H9 (cell line): Measurements from ENCODE around the gene HPS4. TPM values are rescaled to one million over a fixed set of nuclear protein-coding genes. Genes with fewer than 3 reads are reported as not detected.

Experiments used
- DNase-seq: peaks from one replicate; pipeline ENCODE4 v3.0.0-alpha.2; 2017
- H2AFZ ChIP-seq: one replicate; pipeline ENCODE4 v1.6.1; 2013; ENCODE audit warnings: mild to moderate bottlenecking, low read length, control low read depth, moderate library complexity
- H2AK5ac ChIP-seq: 2 replicates; pipeline ENCODE4 v1.6.1; 2013; ENCODE audit warnings: low read length, control low read depth, mixed read lengths; ENCODE audit not compliant: insufficient read length
- H2BK120ac ChIP-seq: one replicate; pipeline ENCODE4 v1.6.1; 2013; ENCODE audit warnings: low read depth, mild to moderate bottlenecking, low read length, control low read depth, inconsistent platforms; ENCODE audit not compliant: poor library complexity, severe bottlenecking
- H2BK12ac ChIP-seq: 2 replicates; pipeline ENCODE4 v1.6.1; 2013; ENCODE audit warnings: low read length, control low read depth, mixed read lengths, low read depth; ENCODE audit not compliant: insufficient read length
- H2BK15ac ChIP-seq: 2 replicates; pipeline ENCODE4 v1.6.1; 2013; ENCODE audit warnings: low read depth, low read length, control low read depth
- H2BK20ac ChIP-seq: one replicate; pipeline ENCODE4 v1.6.1; 2013; ENCODE audit warnings: low read depth, mild to moderate bottlenecking, low read length, control low read depth, inconsistent platforms; ENCODE audit not compliant: poor library complexity, severe bottlenecking
- H2BK5ac ChIP-seq: 2 replicates; pipeline ENCODE4 v1.6.1; 2013; ENCODE audit warnings: low read length, control low read depth, mixed read lengths; ENCODE audit not compliant: insufficient read length
- H3K14ac ChIP-seq: 2 replicates; pipeline ENCODE4 v1.6.1; 2013; ENCODE audit warnings: low read length, control low read depth; ENCODE audit not compliant: insufficient read depth
- H3K18ac ChIP-seq: 2 replicates; pipeline ENCODE4 v1.6.1; 2013; ENCODE audit warnings: low read depth, mild to moderate bottlenecking, mixed read lengths, low read length, control low read depth; ENCODE audit not compliant: insufficient read length
- H3K23ac ChIP-seq: 2 replicates; pipeline ENCODE4 v1.6.1; 2013; ENCODE audit warnings: low read length, control low read depth, mixed read lengths, low read depth; ENCODE audit not compliant: insufficient read length
- H3K23me2 ChIP-seq: 2 replicates; pipeline ENCODE4 v1.6.1; 2013; ENCODE audit warnings: low read depth, mild to moderate bottlenecking, mixed read lengths, low read length, control low read depth; ENCODE audit not compliant: insufficient read length, poor library complexity, severe bottlenecking
- H3K27ac ChIP-seq: 2 replicates; pipeline ENCODE4 v1.5.1; 2013; ENCODE audit warnings: low read length, control low read depth, mixed read lengths, low read depth; ENCODE audit not compliant: insufficient read length
- H3K27me3 ChIP-seq: 2 replicates; pipeline ENCODE4 v1.6.1; 2013; ENCODE audit warnings: low read length, control low read depth, inconsistent platforms; ENCODE audit not compliant: insufficient read depth
- H3K4ac ChIP-seq: 2 replicates; pipeline ENCODE4 v1.6.1; 2013; ENCODE audit warnings: low read depth, mild to moderate bottlenecking, control low read depth, inconsistent platforms, low read length, moderate library complexity
- H3K4me1 ChIP-seq: 2 replicates; pipeline ENCODE4 v1.6.1; 2013; ENCODE audit warnings: low read length, control low read depth, inconsistent platforms; ENCODE audit not compliant: insufficient read depth
- H3K4me2 ChIP-seq: 2 replicates; pipeline ENCODE4 v1.6.1; 2013; ENCODE audit warnings: low read length, control low read depth, mixed read lengths; ENCODE audit not compliant: insufficient read length, insufficient read depth
- H3K56ac ChIP-seq: 2 replicates; pipeline ENCODE4 v1.6.1; 2013; ENCODE audit warnings: low read depth, mild to moderate bottlenecking, mixed read lengths, low read length, control low read depth; ENCODE audit not compliant: insufficient read length
- H3K79me1 ChIP-seq: 2 replicates; pipeline ENCODE4 v1.6.1; 2013; ENCODE audit warnings: low read depth, mild to moderate bottlenecking, moderate library complexity, low read length, control low read depth, inconsistent platforms; ENCODE audit not compliant: insufficient read depth, poor library complexity, severe bottlenecking
- H3K79me2 ChIP-seq: 2 replicates; pipeline ENCODE4 v1.6.1; 2013; ENCODE audit warnings: low read length, control low read depth, inconsistent platforms; ENCODE audit not compliant: insufficient read depth
- H3K9ac ChIP-seq: 2 replicates; pipeline ENCODE4 v1.6.1; 2013; ENCODE audit warnings: low read length, control low read depth, mixed read lengths; ENCODE audit not compliant: insufficient read length; ENCODE audit errors: extremely low read depth
- H3K9me3 ChIP-seq: one replicate; pipeline ENCODE4 v1.6.1; 2013; ENCODE audit warnings: low read depth, low read length, inconsistent platforms; ENCODE audit not compliant: control insufficient read depth
- H3T11ph ChIP-seq: one replicate; pipeline ENCODE4 v1.6.1; 2013; ENCODE audit warnings: mild to moderate bottlenecking, low read length, control low read depth, inconsistent platforms
- H4K20me1 ChIP-seq: one replicate; pipeline ENCODE4 v1.6.1; 2013; ENCODE audit not compliant: control insufficient read depth, insufficient read length, insufficient read depth
- H4K5ac ChIP-seq: 2 replicates; pipeline ENCODE4 v1.6.1; 2013; ENCODE audit warnings: low read depth, mild to moderate bottlenecking, mixed read lengths, low read length, control low read depth; ENCODE audit not compliant: insufficient read length
- H4K8ac ChIP-seq: replicated peaks from 2 replicates; pipeline ENCODE4 v1.6.1; 2013; ENCODE audit warnings: low read length, control low read depth, mixed read lengths, low read depth; ENCODE audit not compliant: insufficient read length
- H4K91ac ChIP-seq: 2 replicates; pipeline ENCODE4 v1.6.1; 2013; ENCODE audit warnings: low read depth, mild to moderate bottlenecking, moderate library complexity, mixed read lengths, low read length, control low read depth; ENCODE audit not compliant: insufficient read length
- H3K27ac Mint-ChIP-seq, 3 experiments: 2 replicates in 2 of 3; 3 replicates in 1 of 3; pipeline ENCODE4 v1.8.0; 2020 to 2021; ENCODE audit warnings: mixed read lengths in 3 of 3, mild to moderate bottlenecking in 1 of 3, moderate library complexity in 1 of 3
- H3K27me3 Mint-ChIP-seq: 2 replicates; pipeline ENCODE4 v1.8.0; 2021; ENCODE audit warnings: low read depth, mild to moderate bottlenecking, moderate library complexity, mixed read lengths
- H3K36me3 Mint-ChIP-seq, 3 experiments: 2 replicates in 2 of 3; 3 replicates in 1 of 3; pipeline ENCODE4 v1.8.0; 2020 to 2021; ENCODE audit warnings: low read depth in 3 of 3, mixed read lengths in 3 of 3; ENCODE audit not compliant: insufficient read depth in 1 of 3
- H3K4me1 Mint-ChIP-seq, 2 experiments: 2 replicates each; pipeline ENCODE4 v1.8.0; 2020; ENCODE audit warnings: mixed read lengths in 2 of 2
- H3K4me3 Mint-ChIP-seq, 2 experiments: 2 replicates in 1 of 2; 3 replicates in 1 of 2; pipeline ENCODE4 v1.8.0; 2020 to 2021; ENCODE audit warnings: mild to moderate bottlenecking in 2 of 2, mixed read lengths in 2 of 2, moderate library complexity in 1 of 2
- H3K9me3 Mint-ChIP-seq, 2 experiments: 2 replicates in 1 of 2; 3 replicates in 1 of 2; pipeline ENCODE4 v1.8.0; 2020; ENCODE audit warnings: mild to moderate bottlenecking in 2 of 2, mixed read lengths in 2 of 2, moderate library complexity in 1 of 2
- CTCF ChIP-seq: fragments of 200-600 bp; sonication (generic); conservative IDR thresholded peaks from 3 replicates; pipeline ENCODE4 v1.8.0; 2021; ENCODE audit warnings: antibody characterized with exemption, mild to moderate bottlenecking
- WGBS: extraction: QIAGEN DNeasy Blood & Tissue Kit; methylation state at CpG from one replicate; pipeline ENCODE4 v1.1.7; 2013; ENCODE audit warnings: missing lambda C conversion rate, low lambda C conversion rate, mixed read lengths; ENCODE audit not compliant: insufficient read length; ENCODE audit errors: extremely low coverage; 5-methylcytosine and 5-hydroxymethylcytosine counted together
- total RNA-seq: library from RNA; stranded (reverse); gene quantifications from 2 replicates; pipeline ENCODE4 v1.2.1, GENCODE V29; 2021

The HPS4 gene
- total RNA-seq, 1 experiment from 2014 or later: 26.2 TPM

DNA sequence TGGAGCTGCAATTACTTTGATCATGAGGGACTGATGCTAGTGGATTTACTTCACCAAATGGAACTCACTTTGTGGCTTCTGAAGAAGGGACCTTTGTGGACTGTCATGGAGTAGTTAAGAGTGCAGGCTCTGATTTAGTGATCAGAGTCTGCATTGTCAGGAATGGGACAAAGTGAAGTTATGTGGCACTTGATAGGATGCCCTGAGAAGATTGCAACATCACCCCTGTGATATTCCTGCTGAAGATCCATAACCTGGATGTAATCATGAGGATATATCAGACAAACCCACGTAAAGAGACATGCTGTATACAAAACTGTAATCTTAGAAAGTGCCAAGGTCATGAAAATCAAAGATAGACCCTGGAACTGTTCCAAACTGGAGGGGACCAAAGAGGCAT, 30.3 kb upstream of the HPS4 start:
- H3K4me2 ChIP-seq: peak overlapping the region; percentile 94
- no peak overlapping the region for H3K14ac ChIP-seq
- H2BK20ac ChIP-seq: no peak overlapping the region
- DNase-seq: no peak
- H3T11ph ChIP-seq: no peak overlapping the region
- H3K23ac ChIP-seq: no peak overlapping the region
- H4K20me1 ChIP-seq: no peaks in the 10 kb centered on the region
- WGBS: no CpG with 5 or more reads among the region's 1 CpG
- Mint-ChIP-seq H3K27me3 (no peaks in the 10 kb centered on the region), H3K4me3 (peak overlapping the region; percentile 100), H3K4me1 (peaks cover 20 to 24% of the 10 kb centered on the region in 2 experiments), H3K36me3 (peaks cover 9 to 16% (median 16%) of the 10 kb centered on the region in 3 experiments; a peak in 6 of 7 replicates), H3K27ac (no peak overlapping the region), H3K9me3 (no peaks in the 10 kb centered on the region)
- H4K5ac ChIP-seq: no peak overlapping the region
- H3K79me1 ChIP-seq: no peaks in the 10 kb centered on the region
- no peak overlapping the region for H2BK5ac ChIP-seq
- no peak overlapping the region for H3K56ac ChIP-seq
- H3K4me1 ChIP-seq: peaks cover 3% of the 10 kb centered on the region
- no peak overlapping the region for H3K27ac ChIP-seq
- no peak overlapping the region for H3K18ac ChIP-seq
- TF ChIP-seq CTCF: no peak
- no peak overlapping the region for H2BK15ac ChIP-seq
- H4K8ac ChIP-seq: no peak overlapping the region
- no peak overlapping the region for H2BK120ac ChIP-seq
- H3K23me2 ChIP-seq: peaks cover 10% of the 10 kb centered on the region
- H3K4ac ChIP-seq: no peak overlapping the region
- no peak overlapping the region for H2BK12ac ChIP-seq
- no peak overlapping the region for H2AFZ ChIP-seq
- H3K27me3 ChIP-seq: no peaks in the 10 kb centered on the region
- no peak overlapping the region for H4K91ac ChIP-seq
- no peak overlapping the region for H2AK5ac ChIP-seq
- peak overlapping the region; percentile 15 for H3K9ac ChIP-seq
- peaks cover 3% of the 10 kb centered on the region; the same call in 1 of the 2 replicates for H3K79me2 ChIP-seq
- H3K9me3 ChIP-seq: no peaks in the 10 kb centered on the region
